Activated CD4-positive, alpha-beta T cell treated with anti-CD3 and anti-CD28 coated beads, Interleukin-2, amount 50 U/mL, for 48 hours (primary cell): ENCODE measurements around the gene MYOZ2.
"Not testable (repeated sequence)": the region's sequence is repeated elsewhere in the genome, so short reads cannot be mapped to it uniquely, and the experiment has no call there.

Source experiments
- DNase-seq, 2 experiments: peaks; one replicate each; pipeline ENCODE4 v3.0.0-alpha.2; 2020

MYOZ2 gene

DNA sequence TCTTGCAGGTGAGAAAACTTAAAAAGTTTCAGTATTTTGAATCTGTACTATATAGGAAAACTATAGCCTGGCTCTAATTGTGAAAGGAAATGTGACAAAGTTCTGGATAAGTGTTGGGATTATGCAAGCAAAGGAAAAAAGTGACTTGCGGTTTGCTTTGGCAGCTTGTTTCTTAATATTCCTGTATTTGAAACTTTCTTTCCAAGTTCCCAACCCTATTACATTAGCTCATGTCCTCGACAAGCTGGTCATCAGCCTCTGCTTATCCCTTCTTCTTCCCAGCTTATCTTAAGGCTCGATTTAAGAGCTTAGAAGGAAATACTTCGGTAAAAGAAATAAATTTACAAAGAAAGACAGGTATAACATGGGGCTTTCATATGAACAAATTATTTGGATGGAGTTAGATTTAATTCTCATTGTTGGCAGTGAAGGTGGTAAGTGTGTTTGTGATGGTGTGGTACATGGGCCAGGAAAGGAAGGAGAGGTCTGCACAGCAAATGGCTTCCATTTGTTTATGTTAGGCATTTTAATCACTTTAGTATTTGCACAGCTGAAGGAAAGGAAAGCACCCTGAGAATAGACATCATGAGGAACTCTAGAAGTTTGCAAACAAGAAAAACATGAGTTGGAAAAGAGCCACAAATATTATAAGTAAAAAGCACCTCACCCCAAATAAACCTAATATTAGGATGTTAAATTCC, 5.1 kb upstream of the MYOZ2 start:
- DNase-seq, result no peak

GRCh38 chr4:119131164-119131563, 4.5 kb upstream of the MYOZ2 start:
- no peak for DNase-seq

DNA sequence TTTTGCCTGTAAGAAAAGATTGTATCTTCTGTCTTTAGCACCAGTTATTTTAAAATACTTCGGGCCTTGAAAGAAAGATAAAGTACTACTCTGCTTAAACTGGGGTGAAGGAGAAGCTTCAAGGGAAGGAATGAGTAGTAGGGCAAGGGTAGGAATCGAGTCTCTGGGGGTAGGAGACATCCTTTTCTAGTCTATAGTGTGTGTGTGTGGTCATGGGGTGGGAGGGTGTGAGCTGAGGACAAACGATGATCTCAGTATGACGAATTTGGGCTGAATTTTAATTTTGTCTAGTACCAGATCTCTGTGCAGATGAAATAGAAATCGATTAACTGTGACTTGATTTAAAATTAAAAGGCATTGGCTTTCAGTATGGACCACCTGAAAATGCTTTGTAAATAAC, 3.3 kb upstream of the MYOZ2 start:
- no peak for DNase-seq

GRCh38 chr4:119136546-119136945, 914 bp downstream of the MYOZ2 start:
- no peak for DNase-seq

DNA sequence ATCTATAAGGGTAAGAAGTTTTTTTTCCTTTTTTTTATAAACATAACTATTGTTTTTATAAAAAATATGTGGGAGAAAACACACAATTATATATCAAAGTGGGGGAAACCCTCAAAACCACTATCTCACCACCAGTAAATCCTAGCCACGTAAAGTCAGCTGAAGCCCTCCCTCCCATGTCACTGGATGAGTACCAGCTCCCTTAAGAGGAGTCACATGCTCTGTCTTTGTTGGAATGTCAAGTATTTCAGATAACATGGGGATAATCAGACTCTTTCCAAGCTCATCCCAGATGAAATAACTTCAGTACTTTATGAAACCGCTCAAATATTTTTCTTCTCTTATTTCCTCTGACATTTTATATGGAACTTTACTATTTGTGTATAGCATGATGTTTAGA, 2.4 kb downstream of the MYOZ2 start:
- no peak for DNase-seq

GRCh38 chr4:119139311-119139710, 3.7 kb downstream of the MYOZ2 start:
- DNase-seq, result no peak

DNA sequence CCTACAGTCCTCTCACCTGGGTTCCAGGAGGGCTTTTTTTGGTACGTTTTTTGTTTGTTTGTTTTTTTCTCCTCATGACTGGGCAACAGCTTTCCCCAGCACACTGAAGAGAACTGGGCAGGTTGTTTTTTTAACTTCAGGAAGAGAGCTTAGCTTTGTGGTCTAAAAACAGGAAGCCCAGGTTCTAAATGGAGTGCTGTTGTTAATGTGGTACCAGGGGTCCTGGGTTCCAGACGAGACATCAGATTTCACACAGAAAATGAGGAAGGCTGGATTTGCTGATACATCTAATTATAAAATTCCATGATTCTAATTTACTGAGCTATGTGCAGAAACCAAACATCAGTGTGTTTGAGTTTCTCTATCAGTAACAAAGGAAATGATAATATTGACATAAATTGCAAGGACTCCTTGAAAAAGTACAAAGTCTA, 4.2 kb downstream of the MYOZ2 start:
- no peak for DNase-seq

GRCh38 chr4:119141283-119141682, 5.7 kb downstream of the MYOZ2 start:
- DNase-seq, result not testable (repeated sequence)

- DNase-seq, result no peak
Observed at GRCh38 chr4:119142833-119143232, 7.2 kb downstream of the MYOZ2 start.

DNA sequence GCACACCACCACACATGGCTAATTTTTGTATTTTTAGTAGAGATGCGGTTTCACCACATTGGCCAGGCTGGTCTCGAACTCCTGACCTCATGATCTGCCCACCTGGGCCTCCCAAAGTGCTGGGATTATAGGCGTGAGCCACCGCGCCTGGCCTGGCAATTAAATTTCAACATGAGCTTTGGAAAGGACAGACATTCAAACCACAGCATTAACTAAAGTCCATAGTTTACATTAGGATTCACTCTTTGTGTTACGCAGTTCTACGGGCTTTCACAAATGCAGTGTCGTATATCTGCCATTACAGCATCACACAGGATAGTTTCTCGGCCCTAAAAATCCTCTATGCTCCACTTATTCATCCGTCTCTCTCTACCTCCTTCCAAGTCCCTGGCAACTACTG, 7.7 kb downstream of the MYOZ2 start:
- DNase-seq, result not testable (repeated sequence)

GRCh38 chr4:119149110-119149509, 13.5 kb downstream of the MYOZ2 start:
- no peak for DNase-seq

DNA sequence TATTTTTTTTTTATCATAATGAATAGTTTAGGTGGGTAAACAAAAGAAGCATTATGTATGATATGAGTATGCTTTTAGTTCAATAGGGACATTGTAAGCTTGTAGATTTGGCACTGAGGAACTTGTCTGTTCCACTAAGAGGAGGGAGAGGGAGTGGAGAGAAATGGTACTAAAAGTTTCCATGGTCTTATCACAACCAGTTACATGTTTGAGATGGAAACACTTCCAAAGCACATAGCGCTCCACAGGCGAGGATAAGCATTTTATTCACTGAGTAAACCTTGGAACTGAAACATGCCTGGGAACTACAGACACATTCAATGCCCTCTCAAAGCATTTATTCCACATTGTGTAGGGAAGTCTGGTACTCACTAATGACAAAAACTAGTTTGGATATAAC, 15.5 kb downstream of the MYOZ2 start:
- DNase-seq, result no peak

DNA sequence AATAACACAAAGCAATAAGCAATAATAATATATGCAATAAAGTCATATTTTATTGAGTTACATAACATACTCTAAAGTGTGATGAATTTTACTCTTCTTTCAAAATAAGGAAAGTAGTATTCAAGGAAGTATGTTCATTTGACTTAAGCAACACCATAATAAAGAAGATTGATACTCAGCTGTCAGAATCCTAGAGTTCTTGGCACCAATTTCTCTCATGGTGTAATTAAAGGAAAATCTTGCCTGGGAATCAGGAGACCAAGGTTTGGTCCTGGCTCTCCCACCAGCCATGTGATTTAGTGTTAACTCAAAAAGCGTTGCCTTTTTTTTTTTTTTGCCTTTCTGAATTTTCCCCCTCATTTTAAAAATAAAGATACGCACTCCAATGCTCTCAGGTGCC, 17.1 kb downstream of the MYOZ2 start:
- no peak for DNase-seq

DNA sequence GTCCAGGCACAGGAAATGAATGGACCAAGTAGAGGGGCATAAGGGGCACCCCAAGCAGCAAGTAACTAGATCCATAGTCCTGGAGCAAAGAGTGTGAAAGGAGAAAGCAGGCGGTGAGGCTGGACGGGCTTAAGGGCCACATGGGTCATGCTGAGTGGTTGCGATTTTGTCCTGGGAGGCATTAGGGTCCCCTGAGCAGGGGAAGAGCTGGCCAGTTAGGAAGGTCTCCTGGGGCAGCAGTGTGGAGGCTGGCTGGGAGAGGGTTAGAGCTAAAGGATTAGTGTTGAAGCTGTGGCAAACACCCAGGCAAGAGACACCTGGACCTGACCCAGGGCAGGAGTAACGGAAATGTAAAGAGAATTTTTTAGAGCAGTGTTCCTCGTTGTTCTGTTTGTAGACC, 26.5 kb downstream of the MYOZ2 start:
- no peak for DNase-seq

DNA sequence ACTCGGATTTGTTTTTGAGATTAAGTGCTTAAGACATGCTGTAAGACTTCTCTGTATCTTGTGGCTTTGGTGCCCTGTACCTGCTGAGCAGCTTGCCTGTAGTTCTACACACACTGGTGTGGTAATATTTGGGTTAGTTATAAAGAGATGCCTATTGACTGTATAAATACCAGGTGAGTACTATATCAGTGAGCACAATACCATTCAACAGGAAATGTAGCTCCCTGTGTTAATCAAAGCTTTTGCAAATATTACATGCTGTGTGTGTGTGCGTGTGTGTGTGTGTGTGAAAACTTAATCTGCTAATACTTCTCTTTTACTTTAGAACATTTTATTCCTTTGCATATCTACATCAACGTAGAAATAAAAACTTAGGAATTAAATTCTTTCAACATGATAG, 30.1 kb downstream of the MYOZ2 start:
- no peak for DNase-seq

- no peak for DNase-seq
Observed at GRCh38 chr4:119170195-119170594, 34.6 kb downstream of the MYOZ2 start.

- DNase-seq, result peak in 1 of 2 experiments; percentile 5
Observed at GRCh38 chr4:119172223-119172622, 36.6 kb downstream of the MYOZ2 start.

- DNase-seq, result not testable (repeated sequence)
Observed at GRCh38 chr4:119173729-119174361, 38.2 kb downstream of the MYOZ2 start.

DNA sequence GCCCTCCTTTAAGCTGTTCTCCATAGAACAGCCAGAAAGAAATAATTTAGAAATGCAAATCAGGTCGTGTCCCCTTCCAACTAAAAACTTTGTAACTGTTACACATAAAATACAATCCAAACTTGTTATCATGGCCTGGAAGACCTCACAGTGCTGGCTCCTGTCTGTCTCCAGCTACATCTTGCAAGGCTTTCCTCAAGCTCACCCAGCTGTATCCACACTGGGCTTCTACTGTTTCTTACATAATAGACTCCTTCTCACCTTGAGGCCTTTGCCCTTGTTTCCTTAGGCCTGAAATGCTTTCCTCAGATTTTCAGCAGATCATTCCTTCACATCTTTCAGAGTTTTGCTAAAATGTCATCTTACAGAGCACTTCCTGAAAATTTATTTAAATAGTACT, 43.4 kb downstream of the MYOZ2 start:
- DNase-seq, result no peak

DNA sequence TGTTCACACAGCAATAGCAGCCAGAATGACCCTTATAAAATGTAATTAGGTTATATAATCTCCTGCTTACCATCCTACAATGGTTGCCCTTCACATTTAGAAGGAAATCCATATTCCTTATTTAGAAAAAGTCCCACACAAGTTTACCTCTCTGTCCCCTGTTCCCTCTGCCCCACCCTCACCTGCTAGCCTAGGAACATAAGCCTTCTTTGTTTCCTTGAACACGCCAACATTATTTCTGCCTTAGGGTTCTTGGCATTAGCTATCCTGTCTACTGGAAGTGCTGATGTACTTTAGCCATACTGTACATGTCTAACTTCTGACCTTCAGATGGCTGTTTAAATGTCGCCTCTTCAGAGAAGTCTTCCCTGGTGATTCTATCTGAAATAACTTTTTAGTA, 48.5 kb downstream of the MYOZ2 start:
- no peak for DNase-seq

DNA sequence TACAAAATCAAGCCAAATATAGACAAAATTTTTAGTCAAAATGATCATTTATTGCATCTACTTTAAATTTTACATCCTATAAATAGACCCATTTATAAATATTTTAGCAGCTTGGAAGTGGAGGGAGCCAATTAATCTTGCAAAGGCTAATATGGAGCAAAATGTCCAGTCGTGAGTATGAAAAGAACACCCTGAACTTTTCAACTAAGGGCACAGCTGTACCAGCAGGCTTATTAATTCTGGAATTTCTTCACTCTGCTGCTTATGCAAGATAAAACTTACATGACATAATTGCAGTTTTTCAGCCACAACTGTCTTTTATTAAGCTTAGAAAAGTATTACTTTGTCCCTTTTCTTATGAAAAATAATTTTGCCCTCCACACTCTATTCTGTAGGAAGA, 54.0 kb downstream of the MYOZ2 start:
- no peak for DNase-seq

GRCh38 chr4:119190354-119190753, 54.7 kb downstream of the MYOZ2 start:
- DNase-seq, result no peak

DNA sequence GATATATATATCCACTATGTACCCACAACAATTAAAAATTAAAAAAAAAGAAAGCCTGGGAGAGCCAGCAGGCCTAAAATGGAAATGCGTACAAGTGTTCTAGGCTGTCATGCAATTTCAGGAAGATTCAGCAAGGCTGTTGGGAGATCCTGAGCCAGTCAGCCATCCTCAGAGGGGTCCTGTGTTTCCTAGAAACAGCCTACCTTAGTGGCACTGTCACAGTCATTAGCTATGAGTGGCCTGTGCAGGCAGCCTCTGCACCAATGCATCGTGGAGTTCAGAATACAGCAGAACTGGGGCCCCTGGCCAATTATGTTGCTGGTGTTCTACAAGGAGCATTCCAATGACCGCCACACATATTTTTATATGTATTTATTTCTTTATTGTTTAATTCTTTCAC, 55.9 kb downstream of the MYOZ2 start:
- DNase-seq, result no peak

- no peak for DNase-seq
Observed at GRCh38 chr4:119197772-119198212, 62.2 kb downstream of the MYOZ2 start.

- DNase-seq, result no peak
Observed at GRCh38 chr4:119204916-119205315, 69.3 kb downstream of the MYOZ2 start.
